Upper lobe of right lung (tissue), 1 donor: ENCODE data around the gene FOXL2. TPM values are rescaled to one million over a fixed set of nuclear protein-coding genes. Genes with fewer than 3 reads are reported as not detected.

ENCODE experiments used
- ATAC-seq: fragments of 200-7000 bp; cut with Tn5 transposase; one replicate; pipeline ENCODE4 v1.9.1; 2020; ENCODE audit warnings: mild to moderate bottlenecking, moderate library complexity
- DNase-seq: peaks from one replicate; pipeline ENCODE4 v3.0.0-alpha.2; 2020
- H3K27ac ChIP-seq: fragments of 200-600 bp; one replicate; pipeline ENCODE4 v1.8.0; 2022
- H3K27me3 ChIP-seq: fragments of 200-600 bp; one replicate; pipeline ENCODE4 v1.8.0; 2022; ENCODE audit warnings: mild to moderate bottlenecking
- H3K36me3 ChIP-seq: fragments of 200-600 bp; one replicate; pipeline ENCODE4 v1.8.0; 2022
- H3K4me1 ChIP-seq: fragments of 200-600 bp; one replicate; pipeline ENCODE4 v1.8.0; 2022
- H3K4me3 ChIP-seq: fragments of 200-600 bp; one replicate; pipeline ENCODE4 v1.8.0; 2022; ENCODE audit warnings: mild to moderate bottlenecking
- H3K9me3 ChIP-seq: fragments of 200-600 bp; one replicate; pipeline ENCODE4 v1.8.0; 2022
- CTCF ChIP-seq: fragments of 200-600 bp; IDR thresholded peaks from one replicate; pipeline ENCODE4 v1.8.0; 2022; ENCODE audit warnings: antibody characterized with exemption
- intact Hi-C: fragments of 100-400 bp; cut with DNase I; formaldehyde crosslinking; loops from one replicate; pipeline ENCODE4 v1.11.0; 2022
- total RNA-seq: library from RNA; stranded (reverse); fragmentation: NEBNext Ultra II Directional; extraction: Animal tissue kit (Norgen Biotek cat#: 25700); gene quantifications from one replicate; pipeline ENCODE4 v1.2.1, GENCODE V29; 2021
- donor health status: DM: no; HTN: yes; CAD: no; lungs with severe emphysema.

The FOXL2 gene
- total RNA-seq, 1 donor from 2014 or later: not detected

GRCh38 chr3:138976047-138976446 is 29.1 kb upstream of the FOXL2 start:
- Histone ChIP-seq H3K4me3 (no peak overlapping the region), H3K4me1 (no peaks in the 10 kb centered on the region), H3K27me3 (no peaks in the 10 kb centered on the region), H3K36me3 (no peaks in the 10 kb centered on the region), H3K27ac (no peak overlapping the region), H3K9me3 (no peaks in the 10 kb centered on the region)
- intact Hi-C loops: no loop called here
- TF ChIP-seq CTCF: no peak
- DNase-seq: no peak
- no peak for ATAC-seq

- no peak for DNase-seq
- TF ChIP-seq CTCF: no peak
- H3K9me3 ChIP-seq: no peaks in the 10 kb centered on the region
- no peaks in the 10 kb centered on the region for H3K36me3 ChIP-seq
- no peaks in the 10 kb centered on the region for H3K27me3 ChIP-seq
- intact Hi-C loops: no loop called here
- ATAC-seq: no peak
- no peak overlapping the region for H3K27ac ChIP-seq
- H3K4me1 ChIP-seq: no peaks in the 10 kb centered on the region
- no peak overlapping the region for H3K4me3 ChIP-seq
Measured at GRCh38 chr3:138975351-138975750, 28.4 kb upstream of the FOXL2 start.

- Histone ChIP-seq H3K36me3 (no peaks in the 10 kb centered on the region), H3K27me3 (no peaks in the 10 kb centered on the region), H3K4me3 (no peak overlapping the region), H3K4me1 (no peaks in the 10 kb centered on the region), H3K9me3 (no peaks in the 10 kb centered on the region), H3K27ac (no peak overlapping the region)
- TF ChIP-seq CTCF: no peak
- ATAC-seq (no peak), DNase-seq (no peak)
- intact Hi-C loops: no loop called here
Measured at GRCh38 chr3:138974462-138974861, 27.5 kb upstream of the FOXL2 start.

- H3K9me3 ChIP-seq: no peaks in the 10 kb centered on the region
- no peak for TF ChIP-seq CTCF
- DNase-seq (no peak), ATAC-seq (no peak)
- H3K4me3 ChIP-seq: no peak overlapping the region
- H3K27me3 ChIP-seq: no peaks in the 10 kb centered on the region
- H3K27ac ChIP-seq: no peak overlapping the region
- intact Hi-C loops: no loop called here
- no peaks in the 10 kb centered on the region for H3K36me3 ChIP-seq
- H3K4me1 ChIP-seq: no peaks in the 10 kb centered on the region
Measured at GRCh38 chr3:138972941-138973340, 26.0 kb upstream of the FOXL2 start.

GRCh38 chr3:138971766-138972320 is 24.9 kb upstream of the FOXL2 start:
- TF ChIP-seq CTCF: no peak
- no peaks in the 10 kb centered on the region for H3K9me3 ChIP-seq
- no peak overlapping the region for H3K4me3 ChIP-seq
- H3K36me3 ChIP-seq: no peaks in the 10 kb centered on the region
- no peaks in the 10 kb centered on the region for H3K4me1 ChIP-seq
- intact Hi-C loops: no loop called here
- no peak overlapping the region for H3K27ac ChIP-seq
- ATAC-seq (no peak), DNase-seq (no peak)
- H3K27me3 ChIP-seq: no peaks in the 10 kb centered on the region

GRCh38 chr3:138964923-138965322 is 18.0 kb upstream of the FOXL2 start:
- Histone ChIP-seq H3K4me1 (no peaks in the 10 kb centered on the region), H3K9me3 (peaks cover 11% of the 10 kb centered on the region), H3K27ac (no peak overlapping the region), H3K36me3 (no peaks in the 10 kb centered on the region), H3K4me3 (no peak overlapping the region), H3K27me3 (peaks cover 47% of the 10 kb centered on the region)
- no peak for TF ChIP-seq CTCF
- intact Hi-C loops: no loop called here
- DNase-seq (no peak), ATAC-seq (no peak)
